Measurements from ENCODE around the gene EBF3.
"Not testable (repeated sequence)": the region's sequence is repeated elsewhere in the genome, so short reads cannot be mapped to it uniquely, and the experiment has no call there.

EBF3 gene

GRCh38 chr10:129921801-129922597, 42.1 kb downstream of the EBF3 start:
- CTCF ChIA-PET = no interaction called here
- POLR2A ChIA-PET = no interaction called here
- no peak overlapping the region for H3K4me3 ChIP-seq (ENCODE audit: low read depth, low read length)
- no peak for TF ChIP-seq CTCF (IDR thresholded peaks at IDR 0.05; ENCODE audit: insufficient read depth, low read length, missing control alignments)
- no peak for DNase-seq (ENCODE audit: low read depth, low spot score)

- H3K4me3 ChIP-seq (ENCODE audit: low read depth, low read length) = no peak overlapping the region
- CTCF ChIA-PET = no interaction called here
- DNase-seq (ENCODE audit: low read depth, low spot score) = no peak
- POLR2A ChIA-PET = no interaction called here
- no peak for TF ChIP-seq CTCF (IDR thresholded peaks at IDR 0.05; ENCODE audit: insufficient read depth, low read length, missing control alignments)
Observed at GRCh38 chr10:129921065-129921670, 42.9 kb downstream of the EBF3 start.

GRCh38 chr10:129920187-129920586, 43.9 kb downstream of the EBF3 start:
- CTCF ChIA-PET; DNase-seq (ENCODE audit: low read depth, low spot score); H3K4me3 ChIP-seq (ENCODE audit: low read depth, low read length); POLR2A ChIA-PET: not testable (repeated sequence)

GRCh38 chr10:129919358-129919757, 44.7 kb downstream of the EBF3 start:
- CTCF ChIA-PET = no interaction called here
- DNase-seq (ENCODE audit: low read depth, low spot score) = no peak
- TF ChIP-seq CTCF (IDR thresholded peaks at IDR 0.05; ENCODE audit: insufficient read depth, low read length, missing control alignments) = no peak
- POLR2A ChIA-PET = no interaction called here
- no peak overlapping the region for H3K4me3 ChIP-seq (ENCODE audit: low read depth, low read length)

GRCh38 chr10:129918836-129919235, 45.2 kb downstream of the EBF3 start:
- ChIA-PET CTCF (no interaction called here), POLR2A (no interaction called here)
- no peak overlapping the region for H3K4me3 ChIP-seq (ENCODE audit: low read depth, low read length)
- no peak for TF ChIP-seq CTCF (IDR thresholded peaks at IDR 0.05; ENCODE audit: insufficient read depth, low read length, missing control alignments)
- DNase-seq (ENCODE audit: low read depth, low spot score) = no peak

- POLR2A ChIA-PET = no interaction called here
- no peak for TF ChIP-seq CTCF (IDR thresholded peaks at IDR 0.05; ENCODE audit: insufficient read depth, low read length, missing control alignments)
- DNase-seq (ENCODE audit: low read depth, low spot score) = no peak
- CTCF ChIA-PET = no interaction called here
- H3K4me3 ChIP-seq (ENCODE audit: low read depth, low read length) = no peak overlapping the region
Observed at GRCh38 chr10:129918401-129918800, 45.7 kb downstream of the EBF3 start.

- CTCF ChIA-PET = no interaction called here
Observed at GRCh38 chr10:129917936-129918335, 46.1 kb downstream of the EBF3 start.

More at GRCh38 chr10:129917936-129918335, 46.1 kb downstream of the EBF3 start:
- DNase-seq (ENCODE audit: low read depth, low spot score) = no peak
- no peak overlapping the region for H3K4me3 ChIP-seq (ENCODE audit: low read depth, low read length)
- TF ChIP-seq CTCF (IDR thresholded peaks at IDR 0.05; ENCODE audit: insufficient read depth, low read length, missing control alignments) = no peak
- POLR2A ChIA-PET = no interaction called here

Measured in AG04449 (cell line).